Activated T-helper 2 cell treated with anti-CD3 and anti-CD28 coated beads, Interferon-gamma antibody, Interleukin-2, Interleukin-4, amounts not matched to agents 10 μg/mL and 5 μg/mL and 100 μg/mL, durations not matched to agents 14 hours and 24 hours and 36 hours (primary cell): Measurements from ENCODE around the gene ANKRD53. TPM values are rescaled to one million over a fixed set of nuclear protein-coding genes. Genes with fewer than 3 reads are reported as not detected.

Source experiments
- total RNA-seq: library from RNA; stranded (reverse); gene quantifications from 2 replicates; pipeline ENCODE4 v1.2.3, GENCODE V29; 2022

ANKRD53 gene
- total RNA-seq, 1 donor from 2014 or later: not detected

Other genes starting within 250 kb of the ANKRD53 start
- gene ADD2, start 210.4 kb upstream of the ANKRD53 start, total RNA-seq: 3.1 and 3.2 TPM in 2 replicates
- gene FIGLA, start 188.0 kb upstream of the ANKRD53 start, total RNA-seq: not detected in 2 replicates
- gene CLEC4F, start 158.0 kb upstream of the ANKRD53 start, total RNA-seq: 0.11 TPM in 1 of 2 replicates, not detected in the other
- not detected in 2 replicates for gene CD207, start 142.8 kb upstream of the ANKRD53 start, total RNA-seq
- gene VAX2, start 78.1 kb upstream of the ANKRD53 start, total RNA-seq: not detected in 2 replicates
- not detected in 2 replicates for gene ATP6V1B1, start 42.7 kb upstream of the ANKRD53 start, total RNA-seq
- 67.9 and 68.8 TPM in 2 replicates for gene TEX261, start 16.2 kb downstream of the ANKRD53 start, total RNA-seq
- 59.3 and 62.4 TPM in 2 replicates for gene NAGK, start 90.0 kb downstream of the ANKRD53 start, total RNA-seq
- 12.8 and 14.3 TPM in 2 replicates for gene MCEE, start 151.6 kb downstream of the ANKRD53 start, total RNA-seq
- gene MPHOSPH10, start 152.0 kb downstream of the ANKRD53 start, total RNA-seq: 52.3 and 54.3 TPM in 2 replicates
- 0.84 and 0.94 TPM in 2 replicates for gene PAIP2B, start 248.5 kb downstream of the ANKRD53 start, total RNA-seq